ENCODE measurements around the gene PTPRJ. TPM values are rescaled to one million over a fixed set of nuclear protein-coding genes. Genes with fewer than 3 reads are reported as not detected.

Gene PTPRJ
- total RNA-seq, 1 donor: 10.9 TPM

- Histone ChIP-seq H2AFZ (ENCODE audit: low read length) (no peak overlapping the region), H3K4me1 (ENCODE audit: insufficient read depth, low read length) (peaks cover 28% of the 10 kb centered on the region)
- TF ChIP-seq, protein P1, sequence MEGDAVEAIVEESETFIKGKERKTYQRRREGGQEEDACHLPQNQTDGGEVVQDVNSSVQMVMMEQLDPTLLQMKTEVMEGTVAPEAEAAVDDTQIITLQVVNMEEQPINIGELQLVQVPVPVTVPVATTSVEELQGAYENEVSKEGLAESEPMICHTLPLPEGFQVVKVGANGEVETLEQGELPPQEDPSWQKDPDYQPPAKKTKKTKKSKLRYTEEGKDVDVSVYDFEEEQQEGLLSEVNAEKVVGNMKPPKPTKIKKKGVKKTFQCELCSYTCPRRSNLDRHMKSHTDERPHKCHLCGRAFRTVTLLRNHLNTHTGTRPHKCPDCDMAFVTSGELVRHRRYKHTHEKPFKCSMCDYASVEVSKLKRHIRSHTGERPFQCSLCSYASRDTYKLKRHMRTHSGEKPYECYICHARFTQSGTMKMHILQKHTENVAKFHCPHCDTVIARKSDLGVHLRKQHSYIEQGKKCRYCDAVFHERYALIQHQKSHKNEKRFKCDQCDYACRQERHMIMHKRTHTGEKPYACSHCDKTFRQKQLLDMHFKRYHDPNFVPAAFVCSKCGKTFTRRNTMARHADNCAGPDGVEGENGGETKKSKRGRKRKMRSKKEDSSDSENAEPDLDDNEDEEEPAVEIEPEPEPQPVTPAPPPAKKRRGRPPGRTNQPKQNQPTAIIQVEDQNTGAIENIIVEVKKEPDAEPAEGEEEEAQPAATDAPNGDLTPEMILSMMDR (IDR thresholded peaks at IDR 0.05; ENCODE audit: extremely low read depth, low read depth, low read length): no peak
Observed at GRCh38 chr11:48051217-48051830, 71.0 kb downstream of the PTPRJ start.

GRCh38 chr11:48052183-48053044, 72.1 kb downstream of the PTPRJ start:
- Histone ChIP-seq H3K27me3 (ENCODE audit: insufficient read depth, low read length) (no peaks in the 10 kb centered on the region), H3K79me2 (ENCODE audit: insufficient read depth, low read length) (peaks cover 81% of the 10 kb centered on the region), H3K9me3 (ENCODE audit: low read depth, low read length) (no peaks in the 10 kb centered on the region), H4K20me1 (ENCODE audit: insufficient read depth, low read length) (peaks cover 19% of the 10 kb centered on the region), H3K36me3 (ENCODE audit: insufficient read depth, low read length) (no peaks in the 10 kb centered on the region), H3K4me1 (ENCODE audit: insufficient read depth, low read length) (peaks cover 28% of the 10 kb centered on the region), H3K27ac (ENCODE audit: low read depth, low read length) (peak overlapping the region; percentile 32), H3K4me2 (ENCODE audit: insufficient read depth, low read length) (peak overlapping the region; percentile 8), H2AFZ (ENCODE audit: low read length) (no peak overlapping the region), H3K4me3 (ENCODE audit: insufficient read depth, low read length) (no peak overlapping the region)
- TF ChIP-seq, protein P1 (IDR thresholded peaks at IDR 0.05; ENCODE audit: extremely low read depth, low read depth, low read length): no peak
- peak; percentile 81 for DNase-seq (ENCODE audit: insufficient read length, low spot score, missing footprints)

More at GRCh38 chr11:48051217-48051830, 71.0 kb downstream of the PTPRJ start:
- Histone ChIP-seq H3K4me3 (ENCODE audit: insufficient read depth, low read length) (no peak overlapping the region), H3K9me3 (ENCODE audit: low read depth, low read length) (no peaks in the 10 kb centered on the region), H3K27me3 (ENCODE audit: insufficient read depth, low read length) (no peaks in the 10 kb centered on the region), H3K4me2 (ENCODE audit: insufficient read depth, low read length) (no peak overlapping the region), H3K36me3 (ENCODE audit: insufficient read depth, low read length) (no peaks in the 10 kb centered on the region), H3K27ac (ENCODE audit: low read depth, low read length) (peak overlapping the region; percentile 32), H4K20me1 (ENCODE audit: insufficient read depth, low read length) (peaks cover 19% of the 10 kb centered on the region), H3K79me2 (ENCODE audit: insufficient read depth, low read length) (peaks cover 75% of the 10 kb centered on the region)
- DNase-seq (ENCODE audit: insufficient read length, low spot score, missing footprints): no peak

- Histone ChIP-seq H2AFZ (ENCODE audit: low read length) (no peak overlapping the region), H3K36me3 (ENCODE audit: insufficient read depth, low read length) (no peaks in the 10 kb centered on the region), H3K27me3 (ENCODE audit: insufficient read depth, low read length) (no peaks in the 10 kb centered on the region), H3K9me3 (ENCODE audit: low read depth, low read length) (no peaks in the 10 kb centered on the region), H3K4me1 (ENCODE audit: insufficient read depth, low read length) (peaks cover 28% of the 10 kb centered on the region), H3K27ac (ENCODE audit: low read depth, low read length) (no peak overlapping the region), H4K20me1 (ENCODE audit: insufficient read depth, low read length) (peaks cover 16% of the 10 kb centered on the region), H3K79me2 (ENCODE audit: insufficient read depth, low read length) (peaks cover 79% of the 10 kb centered on the region), H3K4me3 (ENCODE audit: insufficient read depth, low read length) (no peak overlapping the region), H3K4me2 (ENCODE audit: insufficient read depth, low read length) (no peak overlapping the region)
- no peak for DNase-seq (ENCODE audit: insufficient read length, low spot score, missing footprints)
- TF ChIP-seq, protein P1 (IDR thresholded peaks at IDR 0.05; ENCODE audit: extremely low read depth, low read depth, low read length): no peak
Observed at GRCh38 chr11:48054994-48055291, 74.6 kb downstream of the PTPRJ start.
